ENCODE results near the gene TBC1D13. TPM values are rescaled to one million over a fixed set of nuclear protein-coding genes. Genes with fewer than 3 reads are reported as not detected.

TBC1D13 gene, protein sequence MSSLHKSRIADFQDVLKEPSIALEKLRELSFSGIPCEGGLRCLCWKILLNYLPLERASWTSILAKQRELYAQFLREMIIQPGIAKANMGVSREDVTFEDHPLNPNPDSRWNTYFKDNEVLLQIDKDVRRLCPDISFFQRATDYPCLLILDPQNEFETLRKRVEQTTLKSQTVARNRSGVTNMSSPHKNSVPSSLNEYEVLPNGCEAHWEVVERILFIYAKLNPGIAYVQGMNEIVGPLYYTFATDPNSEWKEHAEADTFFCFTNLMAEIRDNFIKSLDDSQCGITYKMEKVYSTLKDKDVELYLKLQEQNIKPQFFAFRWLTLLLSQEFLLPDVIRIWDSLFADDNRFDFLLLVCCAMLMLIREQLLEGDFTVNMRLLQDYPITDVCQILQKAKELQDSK
- total RNA-seq, result 11.3 and 12.5 TPM in 2 replicates

DNA sequence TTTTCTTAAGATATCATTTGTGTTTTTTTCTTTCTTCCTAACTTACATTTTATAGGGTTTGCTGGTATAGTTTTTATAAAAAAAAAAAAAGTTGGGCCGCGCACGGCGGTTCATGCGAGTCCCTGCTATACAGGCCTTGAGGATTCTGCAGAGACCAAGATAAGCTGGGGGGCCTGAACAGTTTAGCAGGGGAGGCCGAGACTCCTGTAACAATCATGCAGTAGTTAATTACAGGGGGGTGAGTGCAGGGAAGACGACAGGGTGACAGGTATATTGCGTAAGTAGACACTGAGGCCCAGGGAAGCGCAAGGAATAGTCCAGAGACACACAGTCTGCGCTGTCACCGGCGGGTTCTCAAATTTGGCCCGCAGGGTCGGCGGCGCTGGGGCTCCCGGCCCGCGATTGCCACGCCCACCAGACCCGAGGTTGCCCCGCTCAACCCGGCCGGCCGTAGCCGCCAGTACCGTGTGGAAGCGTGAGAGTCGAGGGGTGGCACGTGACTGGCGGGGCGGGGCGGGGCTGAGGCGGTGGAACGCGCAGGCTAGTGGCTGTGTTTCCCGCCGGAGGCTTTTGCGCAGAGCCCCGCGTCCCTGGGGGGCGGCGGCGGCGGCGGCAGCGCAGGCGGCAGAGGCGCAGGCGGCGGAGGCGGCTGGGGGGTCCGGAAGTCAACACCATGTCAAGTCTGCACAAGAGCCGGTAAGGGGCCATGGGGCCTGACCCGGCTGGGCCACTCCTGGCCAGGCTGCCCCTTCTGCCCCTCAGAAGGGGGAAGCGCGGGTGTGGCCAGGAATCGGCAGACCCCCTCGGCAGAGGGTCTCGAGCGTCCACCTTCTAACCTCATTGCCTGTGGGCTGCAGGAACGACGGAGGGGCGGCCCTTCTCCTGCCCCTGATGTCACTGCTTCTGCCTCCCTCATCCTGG, at the start of gene TBC1D13:
Gene TBC1D13 (plus strand): TSS at position 573 of the 921 bp plus-strand sequence. CDS start 101 bp downstream, at position 674.

DNA sequence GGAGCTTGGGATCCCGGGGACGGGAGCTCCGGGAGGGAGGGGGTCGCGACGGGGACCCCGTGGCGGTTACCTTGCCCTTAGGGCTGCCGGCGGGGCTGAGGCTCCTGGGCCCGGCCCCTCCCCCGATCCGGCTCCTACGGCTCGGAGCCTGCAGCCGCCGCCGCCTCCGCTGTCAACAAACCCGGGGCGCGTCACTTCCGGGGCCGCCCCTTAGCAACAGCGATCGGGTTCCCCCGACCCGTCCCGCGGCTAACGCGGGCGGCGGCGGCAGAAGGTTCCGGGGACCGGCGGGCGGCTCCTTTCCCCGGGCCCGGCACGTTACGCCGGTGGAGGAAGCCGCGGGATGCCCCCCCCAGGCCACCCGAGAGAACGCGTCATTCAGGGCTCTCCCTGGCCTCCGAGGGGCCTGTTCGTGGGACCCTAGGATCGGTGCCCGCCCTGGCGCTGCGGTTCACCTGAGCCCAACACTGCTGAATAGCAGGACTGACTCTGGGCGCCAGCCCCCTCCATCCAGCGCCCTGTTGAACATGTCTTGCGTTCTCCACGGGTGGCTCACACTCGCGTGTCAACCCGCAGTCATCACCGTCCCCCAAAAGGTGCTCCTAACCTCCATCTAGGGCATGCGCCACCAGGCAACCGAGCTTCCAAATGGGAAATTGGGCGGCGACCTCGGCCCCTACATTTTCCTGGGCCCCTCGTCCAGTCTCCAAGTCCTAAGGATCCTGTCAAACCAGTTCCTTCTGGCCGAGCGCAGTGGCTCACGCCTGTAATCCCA, 15.1 kb upstream of the TBC1D13 start, which contains the start of gene ZER1:
Gene ZER1 (minus strand): TSS at position 183 of the 775 bp plus-strand sequence. CDS start 16,362 bp downstream, outside the sequence.

DNA sequence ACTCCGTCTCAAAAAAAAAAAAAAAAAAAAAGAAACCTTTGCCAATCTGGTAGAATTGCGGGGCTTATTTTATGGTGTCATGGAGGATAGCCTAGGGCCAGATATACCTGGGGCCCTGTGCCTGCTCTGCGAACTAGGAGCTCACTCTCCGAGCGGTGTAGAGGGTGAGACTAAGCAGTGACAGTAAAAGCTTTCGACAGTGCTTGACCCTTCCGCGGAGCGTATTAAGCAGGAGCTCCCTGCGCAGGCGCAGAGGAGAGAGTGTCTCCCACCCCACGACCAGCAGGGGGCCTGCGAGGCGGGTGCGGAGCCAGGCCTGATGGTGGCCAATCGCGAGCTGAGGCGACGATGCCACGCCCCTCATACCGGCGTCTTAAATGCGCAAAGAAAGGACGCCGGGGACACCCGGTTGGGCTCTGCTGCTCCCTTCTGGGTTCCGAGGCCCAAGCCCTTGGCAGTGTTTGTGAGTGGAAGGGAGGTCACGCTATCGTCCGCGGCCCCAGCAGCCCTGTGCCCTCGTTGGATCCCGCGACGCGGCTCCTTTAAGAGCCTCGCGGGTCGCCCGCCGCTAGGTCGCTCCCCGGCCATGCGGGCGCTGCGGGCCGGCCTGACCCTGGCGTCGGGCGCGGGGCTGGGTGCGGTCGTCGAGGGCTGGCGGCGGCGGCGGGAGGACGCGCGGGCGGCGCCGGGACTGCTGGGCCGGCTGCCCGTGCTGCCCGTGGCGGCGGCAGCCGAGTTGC, 31.2 kb downstream of the TBC1D13 start, which contains the start of gene ENDOG:
Gene ENDOG (plus strand): TSS at position 402 of the 740 bp plus-strand sequence. CDS start 185 bp downstream, at position 587.

DNA sequence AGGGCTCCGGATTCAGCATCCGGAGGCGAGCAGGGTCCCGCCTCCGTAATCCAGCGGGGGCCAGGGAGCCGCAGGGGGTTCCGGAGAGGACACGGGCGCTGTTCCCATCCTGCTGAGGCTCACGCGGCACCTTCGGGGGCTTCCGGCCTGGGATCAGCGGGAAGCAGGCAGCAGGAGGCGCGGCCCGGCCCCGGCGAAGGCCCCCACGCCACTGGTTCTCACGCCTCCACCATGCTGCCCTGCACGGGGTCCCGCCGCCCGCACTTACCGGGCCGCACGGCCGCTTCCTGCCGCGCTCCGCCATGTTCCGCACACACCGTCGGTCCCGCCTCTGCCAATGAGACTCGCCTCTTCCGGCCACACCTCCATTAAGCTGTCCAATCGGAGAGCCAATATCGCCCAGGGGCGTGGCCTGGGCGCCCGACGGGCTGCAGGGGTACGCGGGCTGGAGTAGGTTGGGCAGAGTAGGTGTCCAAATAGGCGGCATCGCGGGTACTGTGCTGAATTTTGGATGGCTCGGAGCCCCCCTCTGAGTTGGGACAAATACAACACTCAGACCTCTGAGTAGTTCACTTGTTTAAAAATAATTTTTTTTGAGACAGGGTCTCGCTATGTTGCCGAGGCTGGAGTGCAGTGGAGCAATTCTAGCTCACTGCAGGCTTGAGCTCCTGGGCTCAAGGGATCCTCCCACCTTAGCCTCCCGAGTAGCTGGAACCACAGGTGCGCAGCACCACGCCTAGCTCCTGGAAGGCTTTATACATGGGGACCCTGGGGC, 42.6 kb downstream of the TBC1D13 start, which contains the start of gene SPOUT1:
Gene SPOUT1 (minus strand): TSS at position 318 of the 775 bp plus-strand sequence. CDS start 14 bp downstream, at position 304.

Other genes starting within 250 kb of the TBC1D13 start
- 508 and 734 TPM in 2 replicates for gene SPTAN1, start 234.7 kb upstream of the TBC1D13 start, total RNA-seq
- gene DYNC2I2, start 130.4 kb upstream of the TBC1D13 start, total RNA-seq, result 30.9 and 32.1 TPM in 2 replicates
- 292 and 558 TPM in 2 replicates for gene SET, start 98.0 kb upstream of the TBC1D13 start, total RNA-seq
- gene PKN3, start 84.8 kb upstream of the TBC1D13 start, total RNA-seq, result 5.8 and 8.5 TPM in 2 replicates
- gene ZDHHC12, start 63.1 kb upstream of the TBC1D13 start, total RNA-seq, result 31.3 and 44.9 TPM in 2 replicates
- 15.8 and 16.6 TPM in 2 replicates for gene ZER1, start 15.3 kb upstream of the TBC1D13 start, total RNA-seq
- gene ENDOG, start 31.2 kb downstream of the TBC1D13 start, total RNA-seq, result 18.0 and 18.6 TPM in 2 replicates
- gene SPOUT1, start 42.5 kb downstream of the TBC1D13 start, total RNA-seq, result 14.0 and 15.2 TPM in 2 replicates
- 4.3 and 4.4 TPM in 2 replicates for gene KYAT1, start 94.7 kb downstream of the TBC1D13 start, total RNA-seq
- 52.6 and 91.1 TPM in 2 replicates for gene LRRC8A, start 94.9 kb downstream of the TBC1D13 start, total RNA-seq
- gene PHYHD1, start 133.7 kb downstream of the TBC1D13 start, total RNA-seq, result 0.34 TPM in 1 of 2 replicates, not detected in the other
- 25.5 and 27.3 TPM in 2 replicates for gene DOLK, start 160.3 kb downstream of the TBC1D13 start, total RNA-seq
- 36.3 and 43.2 TPM in 2 replicates for gene NUP188, start 160.4 kb downstream of the TBC1D13 start, total RNA-seq
- 26.8 and 27.8 TPM in 2 replicates for gene SH3GLB2, start 241.1 kb downstream of the TBC1D13 start, total RNA-seq
- gene MIGA2, start 249.4 kb downstream of the TBC1D13 start, total RNA-seq, result 12.1 and 16.8 TPM in 2 replicates